ENCODE results near the gene PARD3. TPM values are rescaled to one million over a fixed set of nuclear protein-coding genes. Genes with fewer than 3 reads are reported as not detected.

Gene PARD3
- total RNA-seq, 1 donor from 2014 or later, result 76.4 TPM

GRCh38 chr10:34176351-34176750 is 638.7 kb downstream of the PARD3 start:
- Histone ChIP-seq H3K36me3 (ENCODE audit: control insufficient read depth, insufficient read depth, low read length) (no peaks in the 10 kb centered on the region), H3K27me3 (ENCODE audit: control insufficient read depth, insufficient read depth, low read length) (no peaks in the 10 kb centered on the region), H3K4me3 (ENCODE audit: low read depth, low read length) (no peak overlapping the region)
- no peak for TF ChIP-seq CTCF (IDR thresholded peaks at IDR 0.05; ENCODE audit: insufficient read depth, low read length, poor library complexity, severe bottlenecking)
- no peak for DNase-seq (ENCODE audit: low read depth)

- DNase-seq (ENCODE audit: low read depth), result no peak
- Histone ChIP-seq H3K36me3 (ENCODE audit: control insufficient read depth, insufficient read depth, low read length) (no peaks in the 10 kb centered on the region), H3K4me3 (ENCODE audit: low read depth, low read length) (no peak overlapping the region), H3K27me3 (ENCODE audit: control insufficient read depth, insufficient read depth, low read length) (no peaks in the 10 kb centered on the region)
- no peak for TF ChIP-seq CTCF (IDR thresholded peaks at IDR 0.05; ENCODE audit: insufficient read depth, low read length, poor library complexity, severe bottlenecking)
Measured at GRCh38 chr10:34175121-34175520, 640.0 kb downstream of the PARD3 start.

- no peak for TF ChIP-seq CTCF (IDR thresholded peaks at IDR 0.05; ENCODE audit: insufficient read depth, low read length, poor library complexity, severe bottlenecking)
- H3K27me3 ChIP-seq (ENCODE audit: control insufficient read depth, insufficient read depth, low read length), result no peaks in the 10 kb centered on the region
- no peak for DNase-seq (ENCODE audit: low read depth)
- no peak overlapping the region for H3K4me3 ChIP-seq (ENCODE audit: low read depth, low read length)
- no peaks in the 10 kb centered on the region for H3K36me3 ChIP-seq (ENCODE audit: control insufficient read depth, insufficient read depth, low read length)
Measured at GRCh38 chr10:34172936-34173533, 642.1 kb downstream of the PARD3 start.

GRCh38 chr10:34171957-34172527 is 643.1 kb downstream of the PARD3 start:
- no peaks in the 10 kb centered on the region for H3K27me3 ChIP-seq (ENCODE audit: control insufficient read depth, insufficient read depth, low read length)
- no peaks in the 10 kb centered on the region for H3K36me3 ChIP-seq (ENCODE audit: control insufficient read depth, insufficient read depth, low read length)
- no peak for DNase-seq (ENCODE audit: low read depth)
- H3K4me3 ChIP-seq (ENCODE audit: low read depth, low read length), result no peak overlapping the region
- no peak for TF ChIP-seq CTCF (IDR thresholded peaks at IDR 0.05; ENCODE audit: insufficient read depth, low read length, poor library complexity, severe bottlenecking)

DNA sequence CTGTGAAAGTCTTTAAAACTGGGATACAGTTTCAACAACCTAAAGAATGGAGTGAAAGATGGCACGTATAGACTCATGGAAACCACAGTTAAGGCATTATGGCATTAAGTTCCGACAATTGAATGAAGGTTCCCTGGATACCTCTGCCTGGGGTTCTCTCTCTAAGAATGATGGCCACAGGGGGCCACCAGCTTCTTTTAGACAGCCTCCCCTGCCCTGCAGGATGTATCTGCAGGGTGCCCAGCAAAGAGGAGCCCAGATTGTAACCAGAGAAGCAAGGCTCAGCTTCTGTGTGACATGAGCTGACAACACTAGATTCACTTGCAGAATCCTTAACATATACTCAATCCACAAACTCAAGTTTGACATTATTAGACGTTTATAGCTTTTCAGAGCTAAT is 645.4 kb downstream of the PARD3 start:
- TF ChIP-seq CTCF (IDR thresholded peaks at IDR 0.05; ENCODE audit: insufficient read depth, low read length, poor library complexity, severe bottlenecking), result no peak
- no peak overlapping the region for H3K4me3 ChIP-seq (ENCODE audit: low read depth, low read length)

GRCh38 chr10:34169131-34169530 is 646.0 kb downstream of the PARD3 start:
- TF ChIP-seq CTCF (IDR thresholded peaks at IDR 0.05; ENCODE audit: insufficient read depth, low read length, poor library complexity, severe bottlenecking), result no peak
- no peak overlapping the region for H3K4me3 ChIP-seq (ENCODE audit: low read depth, low read length)
- no peaks in the 10 kb centered on the region for H3K27me3 ChIP-seq (ENCODE audit: control insufficient read depth, insufficient read depth, low read length)
- H3K36me3 ChIP-seq (ENCODE audit: control insufficient read depth, insufficient read depth, low read length), result no peaks in the 10 kb centered on the region
- no peak for DNase-seq (ENCODE audit: low read depth)

More for the DNA sequence above, 645.4 kb downstream of the PARD3 start:
- H3K27me3 ChIP-seq (ENCODE audit: control insufficient read depth, insufficient read depth, low read length), result no peaks in the 10 kb centered on the region
- DNase-seq (ENCODE audit: low read depth), result no peak
- H3K36me3 ChIP-seq (ENCODE audit: control insufficient read depth, insufficient read depth, low read length), result no peaks in the 10 kb centered on the region

Data from kidney epithelial cell (primary cell).